ENCODE data around the gene KCND1. TPM values are rescaled to one million over a fixed set of nuclear protein-coding genes. Genes with fewer than 3 reads are reported as not detected.
A peak's percentile ranks its signal among the peaks of the same experiment; 100 is the strongest.
"Not testable (repeated sequence)": the region's sequence is repeated elsewhere in the genome, so short reads cannot be mapped to it uniquely, and the experiment has no call there.

The KCND1 gene
- 0.78 and 1.3 TPM in 2 replicates for total RNA-seq

- no peak for DNase-seq (ENCODE audit: extremely low read depth, low read depth, low spot score)
Observed at GRCh38 chrX:48971249-48972219, at the start of gene KCND1. Gene KCND1 (minus strand): TSS chrX:48971844. CDS start chrX:48970271, 1,573 bp downstream.

DNA sequence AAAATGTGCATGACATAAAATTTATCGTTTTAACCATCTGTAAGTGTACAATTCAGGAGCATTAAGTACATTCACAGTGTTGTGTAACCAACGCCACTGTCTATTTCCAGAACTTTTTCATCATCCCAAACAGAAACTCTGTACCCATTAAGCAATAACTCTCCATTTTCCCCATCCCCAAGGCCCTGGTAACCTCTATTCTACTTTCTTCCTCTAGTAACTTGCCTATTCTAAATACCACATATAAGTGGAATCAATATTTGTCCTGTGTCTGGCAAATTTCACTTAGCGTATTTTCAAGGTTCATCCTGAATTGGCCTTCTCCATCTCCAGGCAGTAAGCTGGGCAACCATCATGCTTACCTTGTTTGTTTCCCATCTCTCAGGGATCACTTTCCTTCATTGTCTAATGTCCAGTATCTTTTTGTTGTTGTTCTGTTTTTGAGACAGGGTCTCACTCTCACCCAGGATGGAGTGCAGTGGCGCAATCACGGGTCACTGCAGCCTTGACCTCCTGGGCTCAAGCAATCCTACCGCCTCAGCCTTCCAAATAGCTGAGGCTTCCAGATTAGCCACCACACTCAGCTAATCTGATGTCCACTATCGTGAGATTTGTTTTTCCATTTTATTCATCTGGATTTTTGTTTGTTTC is 48.1 kb upstream of the KCND1 start:
- DNase-seq (ENCODE audit: extremely low read depth, low read depth, low spot score) = no peak

GRCh38 chrX:49019050-49019449 is 47.4 kb upstream of the KCND1 start:
- no peak for DNase-seq (ENCODE audit: extremely low read depth, low read depth, low spot score)

- DNase-seq (ENCODE audit: extremely low read depth, low read depth, low spot score) = no peak
Observed at GRCh38 chrX:49003696-49004095, 32.1 kb upstream of the KCND1 start.

GRCh38 chrX:49002091-49002935 is 30.7 kb upstream of the KCND1 start, which contains the start of gene GRIPAP1:
Gene GRIPAP1 (minus strand): TSS chrX:49002264. CDS start chrX:49002229, 35 bp downstream.
- DNase-seq (ENCODE audit: extremely low read depth, low read depth, low spot score) = peak; percentile 73

GRCh38 chrX:49001521-49002090 is 30.0 kb upstream of the KCND1 start:
- DNase-seq (ENCODE audit: extremely low read depth, low read depth, low spot score) = peak; percentile 27

DNA sequence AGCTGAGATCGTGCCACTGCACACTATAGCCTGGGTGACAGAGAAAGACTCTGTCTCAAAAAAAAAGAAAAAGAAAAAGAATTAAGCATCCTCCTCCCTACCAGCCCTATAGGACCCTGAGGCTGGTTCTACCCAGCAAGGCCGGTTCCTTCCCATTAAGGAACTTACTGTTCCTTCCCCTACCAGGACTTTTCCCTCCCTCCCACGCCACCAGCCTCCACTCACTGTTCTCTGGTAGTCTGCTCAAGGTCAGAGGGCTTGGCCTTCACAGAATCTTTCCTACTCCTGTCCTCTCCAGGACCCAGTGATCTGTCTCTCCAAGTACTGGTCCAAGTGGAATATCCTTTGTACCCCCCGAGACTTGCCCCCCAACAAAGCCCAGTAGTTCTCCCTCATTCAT is 29.0 kb upstream of the KCND1 start:
- no peak for DNase-seq (ENCODE audit: extremely low read depth, low read depth, low spot score)

- DNase-seq (ENCODE audit: extremely low read depth, low read depth, low spot score) = no peak
Observed at GRCh38 chrX:48999030-48999429, 27.4 kb upstream of the KCND1 start.

GRCh38 chrX:48998391-48998790 is 26.7 kb upstream of the KCND1 start:
- DNase-seq (ENCODE audit: extremely low read depth, low read depth, low spot score) = no peak

DNA sequence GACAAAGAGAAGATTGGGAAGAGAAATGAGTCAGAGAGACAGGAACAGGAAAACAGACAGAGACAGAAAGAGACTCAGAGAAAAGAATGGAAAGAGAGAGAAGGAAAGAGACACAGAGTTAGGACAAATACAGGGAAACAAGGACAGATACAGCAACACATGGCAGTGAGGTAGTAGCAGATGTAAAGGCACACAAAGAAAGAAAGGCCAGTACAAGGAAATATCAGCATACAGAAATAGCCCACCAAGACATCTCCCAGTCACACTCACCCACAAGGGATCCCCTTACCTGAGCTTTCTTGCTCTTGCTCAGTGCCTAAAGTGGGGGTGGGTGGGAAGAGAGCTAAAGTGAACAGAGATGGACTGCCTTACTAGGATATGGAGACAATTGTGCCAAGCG is 26.2 kb upstream of the KCND1 start:
- no peak for DNase-seq (ENCODE audit: extremely low read depth, low read depth, low spot score)

DNA sequence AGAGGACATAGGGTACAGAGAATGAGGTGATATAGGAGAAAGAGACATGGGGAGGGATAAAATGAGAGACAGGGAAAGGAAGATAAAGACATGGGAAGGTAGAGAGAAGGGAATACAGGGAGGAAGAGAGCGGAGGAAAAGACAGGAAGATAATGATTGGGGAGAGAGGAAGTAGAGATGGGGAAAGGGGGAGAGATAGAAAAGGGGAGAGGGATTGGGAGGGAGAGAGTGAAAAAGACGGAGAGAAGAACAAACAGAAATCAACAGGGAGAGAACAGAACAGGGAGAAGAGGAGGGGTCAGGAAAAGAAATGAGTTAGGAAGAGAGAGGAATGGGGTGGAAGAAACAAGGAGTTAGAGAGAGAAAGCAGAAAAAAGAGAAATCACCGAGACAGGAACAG is 25.8 kb upstream of the KCND1 start:
- DNase-seq (ENCODE audit: extremely low read depth, low read depth, low spot score) = no peak

GRCh38 chrX:48996969-48997368 is 25.3 kb upstream of the KCND1 start:
- DNase-seq (ENCODE audit: extremely low read depth, low read depth, low spot score) = no peak

DNA sequence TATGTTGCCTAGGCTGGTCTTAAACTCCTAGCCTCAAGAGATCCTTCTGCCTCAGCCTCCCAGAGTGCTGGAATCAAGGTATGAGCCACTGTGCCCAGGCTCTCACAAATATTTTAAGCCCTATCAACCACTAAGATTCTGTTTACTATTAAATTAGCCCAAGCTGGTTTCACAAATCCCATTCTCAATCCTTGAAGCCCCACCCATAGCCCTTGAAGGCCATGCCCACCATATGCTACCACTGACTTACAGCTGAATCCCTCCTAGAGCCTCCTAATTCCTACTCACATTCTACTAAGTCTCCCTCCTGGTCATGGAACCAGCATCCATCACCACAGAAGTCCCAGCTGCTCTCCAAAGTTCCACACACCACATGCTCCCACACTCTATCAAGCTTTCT is 20.7 kb upstream of the KCND1 start:
- no peak for DNase-seq (ENCODE audit: extremely low read depth, low read depth, low spot score)

- DNase-seq (ENCODE audit: extremely low read depth, low read depth, low spot score) = no peak
Observed at GRCh38 chrX:48989483-48989882, 17.8 kb upstream of the KCND1 start.

GRCh38 chrX:48983896-48984295 is 12.3 kb upstream of the KCND1 start:
- no peak for DNase-seq (ENCODE audit: extremely low read depth, low read depth, low spot score)

DNA sequence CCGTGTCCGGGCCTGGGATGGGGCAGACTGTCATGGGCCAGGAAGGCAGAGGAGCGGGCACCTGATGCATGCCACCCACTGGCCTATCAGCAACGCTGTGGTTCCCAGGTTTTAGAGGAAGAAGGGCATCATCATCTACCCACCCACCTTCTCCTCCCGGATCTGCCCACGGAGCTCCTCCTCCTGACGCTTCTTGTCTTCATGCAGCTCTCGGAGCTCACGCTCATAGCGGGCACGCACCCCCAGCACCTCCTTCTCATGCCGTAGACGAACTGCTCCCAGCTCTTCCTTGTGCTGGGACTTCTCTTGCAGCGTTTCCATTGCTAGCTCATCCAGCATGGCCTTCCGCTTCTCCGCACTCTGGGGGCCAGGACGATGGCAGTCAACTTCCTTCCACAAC is 11.4 kb upstream of the KCND1 start:
- DNase-seq (ENCODE audit: extremely low read depth, low read depth, low spot score) = no peak

DNA sequence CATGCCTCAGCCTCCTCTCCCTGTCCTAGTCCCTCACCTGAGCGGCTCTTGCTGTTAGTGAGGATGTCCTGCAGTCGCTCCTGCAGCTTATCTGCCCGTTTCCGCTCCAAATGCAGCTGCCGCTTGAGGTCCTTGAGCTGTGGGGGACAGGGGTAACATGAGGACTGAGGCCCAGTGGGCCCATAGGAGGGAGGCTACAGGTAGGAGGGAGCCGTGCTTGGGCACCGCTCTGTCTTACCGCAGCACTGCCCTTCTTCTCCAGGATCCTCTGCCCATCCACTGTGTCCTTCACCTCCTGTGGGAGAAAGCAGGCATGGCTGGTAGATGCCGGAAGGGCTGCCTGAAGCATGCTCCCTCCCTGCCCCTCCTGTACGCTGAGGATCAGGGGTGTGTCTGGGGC is 9.5 kb upstream of the KCND1 start:
- no peak for DNase-seq (ENCODE audit: extremely low read depth, low read depth, low spot score)

- DNase-seq (ENCODE audit: extremely low read depth, low read depth, low spot score) = not testable (repeated sequence)
Observed at GRCh38 chrX:48980341-48980740, 8.7 kb upstream of the KCND1 start.

GRCh38 chrX:48978226-48978625 is 6.6 kb upstream of the KCND1 start:
- no peak for DNase-seq (ENCODE audit: extremely low read depth, low read depth, low spot score)

DNA sequence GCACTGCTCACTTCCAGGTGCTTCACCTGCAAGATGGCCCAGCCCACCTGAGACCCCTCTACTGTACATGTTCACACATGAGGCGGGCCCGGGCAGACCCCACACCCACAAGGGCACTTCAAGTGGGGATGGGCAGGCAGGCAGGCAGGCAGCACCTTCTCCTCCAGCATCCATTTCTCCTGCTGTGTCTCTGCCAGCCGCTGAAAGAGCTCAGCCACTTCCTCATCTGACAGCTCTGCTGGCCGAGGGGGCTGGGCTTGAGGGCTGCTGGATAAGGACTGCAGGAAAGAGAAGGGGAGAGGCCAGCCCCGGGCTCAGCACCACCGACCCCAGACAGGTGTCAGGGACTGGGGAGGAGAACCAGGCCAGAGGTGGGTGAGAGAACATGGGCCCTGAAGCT is 4.4 kb upstream of the KCND1 start:
- DNase-seq (ENCODE audit: extremely low read depth, low read depth, low spot score) = no peak

DNA sequence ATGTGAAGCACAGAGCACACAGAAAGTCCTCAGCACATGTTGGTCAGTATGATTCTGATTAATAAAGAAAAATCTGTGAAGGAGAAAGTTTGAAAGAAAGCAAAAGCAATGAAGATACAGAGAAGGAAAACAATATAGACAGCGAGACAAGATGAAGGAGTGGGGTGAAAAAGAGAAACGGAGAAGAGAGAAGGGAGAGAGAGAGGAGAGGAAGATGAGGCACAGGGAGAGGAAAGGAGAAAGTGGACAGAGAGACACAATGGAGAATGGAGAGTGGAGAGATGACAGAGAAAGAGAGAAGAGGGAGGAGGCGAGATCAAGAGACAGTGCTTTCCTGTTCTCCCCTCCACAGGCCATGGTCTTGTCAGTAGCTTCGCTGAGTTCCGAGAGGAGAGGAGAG is 3.9 kb upstream of the KCND1 start:
- DNase-seq (ENCODE audit: extremely low read depth, low read depth, low spot score) = no peak

Measured in glomerular endothelial cell (primary cell).